ENCODE measurements around the gene TBX21.

Gene TBX21

GRCh38 chr17:47700471-47701449, 32.3 kb upstream of the TBX21 start:
- Histone ChIP-seq H3K27ac (ENCODE audit: low read length) (no peak overlapping the region), H3K9me2 (replicated peaks; ENCODE audit: insufficient read depth, low read length) (no peaks in the 10 kb centered on the region), H3K4me1 (ENCODE audit: low read length) (peaks cover under 1% of the 10 kb centered on the region; the same call in 1 of the 2 replicates), H3K27me3 (replicated peaks; ENCODE audit: insufficient read depth, low read length) (peaks cover 19% of the 10 kb centered on the region), H3F3A (ENCODE audit: insufficient read depth, low read length) (no peaks in the 10 kb centered on the region), H4K20me1 (ENCODE audit: insufficient read depth, low read length) (no peaks in the 10 kb centered on the region), H3K9me3 (replicated peaks; ENCODE audit: insufficient read depth, low read length) (no peaks in the 10 kb centered on the region), H3K36me3 (replicated peaks; ENCODE audit: insufficient read depth, low read length) (no peaks in the 10 kb centered on the region), H3K79me2 (ENCODE audit: low read length) (no peaks in the 10 kb centered on the region), H3K9ac (ENCODE audit: low read length) (no peak overlapping the region), H3K4me3 (ENCODE audit: low read length) (no peak overlapping the region), H3K4me2 (ENCODE audit: low read depth, low read length) (no peak overlapping the region), H2AFZ (ENCODE audit: low read length) (no peak overlapping the region)
- DNase-seq = no peak
- no peak for TF ChIP-seq CTCF (IDR thresholded peaks at IDR 0.05; ENCODE audit: low read length)

- Histone ChIP-seq H2AFZ (ENCODE audit: low read length) (no peak overlapping the region), H3K4me3 (ENCODE audit: low read length) (no peak overlapping the region), H3K27me3 (replicated peaks; ENCODE audit: insufficient read depth, low read length) (peaks cover 14% of the 10 kb centered on the region), H3K36me3 (replicated peaks; ENCODE audit: insufficient read depth, low read length) (no peaks in the 10 kb centered on the region), H3K9ac (ENCODE audit: low read length) (no peak overlapping the region), H3K79me2 (ENCODE audit: low read length) (no peaks in the 10 kb centered on the region), H3K27ac (ENCODE audit: low read length) (no peak overlapping the region), H3K9me2 (replicated peaks; ENCODE audit: insufficient read depth, low read length) (no peaks in the 10 kb centered on the region), H3K4me1 (ENCODE audit: low read length) (peaks cover 9% of the 10 kb centered on the region), H3F3A (ENCODE audit: insufficient read depth, low read length) (no peaks in the 10 kb centered on the region), H4K20me1 (ENCODE audit: insufficient read depth, low read length) (no peaks in the 10 kb centered on the region), H3K9me3 (replicated peaks; ENCODE audit: insufficient read depth, low read length) (no peaks in the 10 kb centered on the region), H3K4me2 (ENCODE audit: low read depth, low read length) (no peak overlapping the region)
- no peak for DNase-seq
- TF ChIP-seq CTCF (IDR thresholded peaks at IDR 0.05; ENCODE audit: low read length) = no peak
- no peak for TF ChIP-seq EZH2 (optimal IDR thresholded peaks at IDR 0.05; ENCODE audit: low read depth, low read length)
- no peak for TF ChIP-seq EZH2phosphoT487 (IDR thresholded peaks at IDR 0.05; ENCODE audit: low read length)
These were observed 31.4 kb upstream of the TBX21 start for GRCh38 chr17:47701608-47702007.

DNA sequence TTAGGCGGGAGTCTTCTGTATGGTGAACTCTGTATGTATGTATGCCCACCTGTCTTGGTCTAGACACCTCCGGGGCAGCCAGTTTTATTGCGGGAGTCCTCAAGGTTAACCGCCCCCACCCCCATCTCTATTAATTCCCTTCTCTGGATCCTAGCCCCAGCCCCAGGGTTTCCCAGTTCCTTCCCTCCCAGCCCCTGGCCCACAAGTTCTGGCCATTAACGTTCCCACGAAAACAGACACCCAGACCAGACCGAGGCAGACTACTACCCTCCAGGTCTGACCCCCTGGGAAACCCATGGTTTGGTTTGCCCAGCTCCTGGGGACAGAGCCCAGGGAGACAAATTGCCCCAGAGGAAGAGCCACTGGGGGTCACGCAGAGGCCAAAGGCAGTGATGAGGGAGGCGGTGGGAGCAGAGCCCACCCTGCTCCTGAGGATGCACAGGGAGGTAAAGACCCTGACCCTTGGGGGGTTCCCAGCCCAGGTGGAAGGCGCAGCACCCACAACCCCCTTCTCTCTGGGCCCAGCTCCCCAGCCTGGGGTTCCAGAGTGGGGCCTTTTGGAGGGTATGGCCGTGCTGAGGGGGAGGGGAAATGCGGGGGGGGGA, 30.5 kb upstream of the TBX21 start:
- Histone ChIP-seq H4K20me1 (ENCODE audit: insufficient read depth, low read length) (no peaks in the 10 kb centered on the region), H2AFZ (ENCODE audit: low read length) (no peak overlapping the region), H3K9me2 (replicated peaks; ENCODE audit: insufficient read depth, low read length) (no peaks in the 10 kb centered on the region), H3K27me3 (replicated peaks; ENCODE audit: insufficient read depth, low read length) (peaks cover 14% of the 10 kb centered on the region), H3K4me3 (ENCODE audit: low read length) (no peak overlapping the region), H3K9ac (ENCODE audit: low read length) (no peak overlapping the region), H3K79me2 (ENCODE audit: low read length) (no peaks in the 10 kb centered on the region), H3K4me1 (ENCODE audit: low read length) (peaks cover 15% of the 10 kb centered on the region), H3K4me2 (ENCODE audit: low read depth, low read length) (no peak overlapping the region), H3K27ac (ENCODE audit: low read length) (no peak overlapping the region), H3K36me3 (replicated peaks; ENCODE audit: insufficient read depth, low read length) (no peaks in the 10 kb centered on the region), H3F3A (ENCODE audit: insufficient read depth, low read length) (no peaks in the 10 kb centered on the region), H3K9me3 (replicated peaks; ENCODE audit: insufficient read depth, low read length) (no peaks in the 10 kb centered on the region)
- TF ChIP-seq EZH2phosphoT487 (IDR thresholded peaks at IDR 0.05; ENCODE audit: low read length) (no peak), CTCF (IDR thresholded peaks at IDR 0.05; ENCODE audit: low read length) (no peak), EZH2 (optimal IDR thresholded peaks at IDR 0.05; ENCODE audit: low read depth, low read length) (no peak)
- DNase-seq = no peak
